Measurements from ENCODE around the gene CDH3. TPM values are rescaled to one million over a fixed set of nuclear protein-coding genes. Genes with fewer than 3 reads are reported as not detected.
A peak's percentile ranks its signal among the peaks of the same experiment; 100 is the strongest.

The CDH3 gene
- total RNA-seq, 1 donor from 2014 or later, result 201 TPM

DNA sequence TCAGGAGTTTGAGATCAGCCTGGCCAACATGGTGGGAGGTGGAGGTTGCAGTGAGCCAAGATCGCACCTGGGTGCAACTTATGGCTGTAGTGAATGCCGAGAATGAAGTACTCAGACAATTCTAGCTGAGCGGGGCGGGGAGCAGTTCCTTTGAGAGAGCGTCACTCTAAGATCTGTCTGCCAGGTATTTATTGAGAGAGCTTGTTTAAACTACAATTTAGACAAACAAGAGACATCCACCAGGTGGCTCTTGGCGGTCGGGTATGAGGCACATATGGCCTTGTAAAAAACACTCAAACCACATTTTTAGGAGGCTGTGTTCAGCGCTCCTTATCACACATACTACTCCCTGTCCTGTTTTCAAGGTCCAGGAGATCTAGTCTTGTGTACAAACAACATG lies 51.4 kb downstream of the CDH3 start:
- TF ChIP-seq CTCF (IDR thresholded peaks at IDR 0.05; ENCODE audit: insufficient read depth, low read length, poor library complexity, severe bottlenecking), result no peak
- Histone ChIP-seq H3K27me3 (ENCODE audit: control insufficient read depth, insufficient read depth, low read length) (no peaks in the 10 kb centered on the region), H3K4me3 (ENCODE audit: low read depth, low read length) (no peak overlapping the region), H3K36me3 (ENCODE audit: control insufficient read depth, insufficient read depth, low read length) (no peaks in the 10 kb centered on the region)
- no peak for DNase-seq (ENCODE audit: low read depth)

DNA sequence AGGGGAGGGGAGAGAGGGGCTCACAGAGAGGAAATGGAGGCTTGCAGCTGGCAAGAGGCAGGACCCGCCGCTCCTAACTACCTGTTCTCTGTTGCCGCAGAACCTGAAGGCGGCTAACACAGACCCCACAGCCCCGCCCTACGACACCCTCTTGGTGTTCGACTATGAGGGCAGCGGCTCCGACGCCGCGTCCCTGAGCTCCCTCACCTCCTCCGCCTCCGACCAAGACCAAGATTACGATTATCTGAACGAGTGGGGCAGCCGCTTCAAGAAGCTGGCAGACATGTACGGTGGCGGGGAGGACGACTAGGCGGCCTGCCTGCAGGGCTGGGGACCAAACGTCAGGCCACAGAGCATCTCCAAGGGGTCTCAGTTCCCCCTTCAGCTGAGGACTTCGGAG lies 53.0 kb downstream of the CDH3 start:
- no peak for DNase-seq (ENCODE audit: low read depth)
- Histone ChIP-seq H3K27me3 (ENCODE audit: control insufficient read depth, insufficient read depth, low read length) (no peaks in the 10 kb centered on the region), H3K36me3 (ENCODE audit: control insufficient read depth, insufficient read depth, low read length) (no peaks in the 10 kb centered on the region), H3K4me3 (ENCODE audit: low read depth, low read length) (no peak overlapping the region)
- TF ChIP-seq CTCF (IDR thresholded peaks at IDR 0.05; ENCODE audit: insufficient read depth, low read length, poor library complexity, severe bottlenecking), result no peak

GRCh38 chr16:68700120-68700519 lies 55.0 kb downstream of the CDH3 start:
- no peak for TF ChIP-seq CTCF (IDR thresholded peaks at IDR 0.05; ENCODE audit: insufficient read depth, low read length, poor library complexity, severe bottlenecking)
- Histone ChIP-seq H3K4me3 (ENCODE audit: low read depth, low read length) (no peak overlapping the region), H3K27me3 (ENCODE audit: control insufficient read depth, insufficient read depth, low read length) (no peaks in the 10 kb centered on the region), H3K36me3 (ENCODE audit: control insufficient read depth, insufficient read depth, low read length) (no peaks in the 10 kb centered on the region)
- DNase-seq (ENCODE audit: low read depth), result no peak

GRCh38 chr16:68700831-68701230 lies 55.7 kb downstream of the CDH3 start:
- Histone ChIP-seq H3K36me3 (ENCODE audit: control insufficient read depth, insufficient read depth, low read length) (no peaks in the 10 kb centered on the region), H3K4me3 (ENCODE audit: low read depth, low read length) (no peak overlapping the region), H3K27me3 (ENCODE audit: control insufficient read depth, insufficient read depth, low read length) (no peaks in the 10 kb centered on the region)
- TF ChIP-seq CTCF (IDR thresholded peaks at IDR 0.05; ENCODE audit: insufficient read depth, low read length, poor library complexity, severe bottlenecking), result no peak
- DNase-seq (ENCODE audit: low read depth), result no peak

- peak; percentile 28 for DNase-seq (ENCODE audit: low read depth)
- TF ChIP-seq CTCF (IDR thresholded peaks at IDR 0.05; ENCODE audit: insufficient read depth, low read length, poor library complexity, severe bottlenecking), result peak; percentile 86
These were observed 59.2 kb downstream of the CDH3 start for GRCh38 chr16:68704232-68704867.

More at GRCh38 chr16:68704232-68704867, 59.2 kb downstream of the CDH3 start:
- H3K27me3 ChIP-seq (ENCODE audit: control insufficient read depth, insufficient read depth, low read length), result no peaks in the 10 kb centered on the region
- H3K36me3 ChIP-seq (ENCODE audit: control insufficient read depth, insufficient read depth, low read length), result no peaks in the 10 kb centered on the region
- no peak overlapping the region for H3K4me3 ChIP-seq (ENCODE audit: low read depth, low read length)

All from kidney epithelial cell (primary cell).